Fibroblast of pulmonary artery (primary cell): ENCODE results near the gene ARHGAP15.
A peak's percentile ranks its signal among the peaks of the same experiment; 100 is the strongest.

Source experiments
- DNase-seq: peaks from one replicate; pipeline ENCODE4 v3.0.0-alpha.2; 2010; ENCODE audit warnings: low read depth
- H3K4me3 ChIP-seq: replicated peaks from 2 replicates; pipeline ENCODE4 v1.5.1; 2011; ENCODE audit warnings: low read depth, mild to moderate bottlenecking, control low read depth, low read length, moderate library complexity
- TF ChIP-seq, protein P1 (sequence below): IDR thresholded peaks from 2 replicates; pipeline ENCODE4 v1.5.1; 2011; ENCODE audit warnings: mild to moderate bottlenecking, control low read depth, low read length, inconsistent platforms; ENCODE audit errors: missing control alignments

Gene ARHGAP15

DNA sequence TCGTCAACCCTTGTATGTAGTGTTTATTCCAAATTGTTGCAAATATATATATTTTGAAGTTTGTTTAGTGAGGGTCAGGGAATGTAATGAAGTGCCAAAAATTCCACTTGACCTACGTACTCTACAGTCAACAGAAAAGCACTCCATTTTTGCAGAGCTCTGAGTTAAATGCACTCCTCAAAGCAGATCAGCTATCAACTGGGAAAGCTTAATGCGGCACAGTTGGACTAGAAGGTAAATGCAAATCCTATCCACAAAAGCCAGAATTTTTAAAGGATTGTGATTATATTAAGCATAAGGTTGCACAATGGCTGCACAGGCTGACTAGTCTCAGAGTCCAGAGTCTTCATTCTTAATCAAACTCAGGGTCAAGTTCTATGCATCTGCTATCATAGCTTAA, 577.1 kb downstream of the ARHGAP15 start:
- no peak for DNase-seq
- TF ChIP-seq, protein P1, sequence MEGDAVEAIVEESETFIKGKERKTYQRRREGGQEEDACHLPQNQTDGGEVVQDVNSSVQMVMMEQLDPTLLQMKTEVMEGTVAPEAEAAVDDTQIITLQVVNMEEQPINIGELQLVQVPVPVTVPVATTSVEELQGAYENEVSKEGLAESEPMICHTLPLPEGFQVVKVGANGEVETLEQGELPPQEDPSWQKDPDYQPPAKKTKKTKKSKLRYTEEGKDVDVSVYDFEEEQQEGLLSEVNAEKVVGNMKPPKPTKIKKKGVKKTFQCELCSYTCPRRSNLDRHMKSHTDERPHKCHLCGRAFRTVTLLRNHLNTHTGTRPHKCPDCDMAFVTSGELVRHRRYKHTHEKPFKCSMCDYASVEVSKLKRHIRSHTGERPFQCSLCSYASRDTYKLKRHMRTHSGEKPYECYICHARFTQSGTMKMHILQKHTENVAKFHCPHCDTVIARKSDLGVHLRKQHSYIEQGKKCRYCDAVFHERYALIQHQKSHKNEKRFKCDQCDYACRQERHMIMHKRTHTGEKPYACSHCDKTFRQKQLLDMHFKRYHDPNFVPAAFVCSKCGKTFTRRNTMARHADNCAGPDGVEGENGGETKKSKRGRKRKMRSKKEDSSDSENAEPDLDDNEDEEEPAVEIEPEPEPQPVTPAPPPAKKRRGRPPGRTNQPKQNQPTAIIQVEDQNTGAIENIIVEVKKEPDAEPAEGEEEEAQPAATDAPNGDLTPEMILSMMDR, result no peak
- H3K4me3 ChIP-seq, result no peak overlapping the region

DNA sequence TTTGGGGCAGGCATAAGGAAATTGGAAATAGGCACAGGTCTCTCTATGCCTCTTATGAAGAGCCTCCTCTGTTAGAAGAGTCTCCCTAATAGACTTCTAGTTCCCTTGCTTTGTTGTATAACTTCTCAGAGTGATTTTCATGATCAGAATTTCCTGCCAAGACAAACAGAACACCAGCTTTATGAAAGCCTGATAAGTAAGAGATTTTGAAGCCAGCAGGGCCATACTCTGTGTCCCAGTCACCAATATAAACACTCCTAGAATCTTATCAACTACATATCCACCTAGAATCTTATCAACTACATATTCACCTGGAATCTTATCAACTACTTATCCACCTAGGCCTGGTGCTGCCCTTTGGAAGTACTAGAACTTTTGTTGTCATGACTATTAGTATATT, 579.5 kb downstream of the ARHGAP15 start:
- no peak for DNase-seq
- H3K4me3 ChIP-seq, result no peak overlapping the region
- TF ChIP-seq, protein P1, result no peak

GRCh38 chr2:143710196-143710595, 581.0 kb downstream of the ARHGAP15 start:
- H3K4me3 ChIP-seq, result no peak overlapping the region
- no peak for DNase-seq
- TF ChIP-seq, protein P1, result no peak

GRCh38 chr2:143710879-143711278, 581.7 kb downstream of the ARHGAP15 start:
- no peak for DNase-seq

GRCh38 chr2:143716522-143716921, 587.3 kb downstream of the ARHGAP15 start:
- TF ChIP-seq, protein P1, result no peak
- DNase-seq, result peak; percentile 19
- no peak overlapping the region for H3K4me3 ChIP-seq

More at GRCh38 chr2:143710879-143711278, 581.7 kb downstream of the ARHGAP15 start:
- H3K4me3 ChIP-seq, result no peak overlapping the region
- TF ChIP-seq, protein P1, result no peak

DNA sequence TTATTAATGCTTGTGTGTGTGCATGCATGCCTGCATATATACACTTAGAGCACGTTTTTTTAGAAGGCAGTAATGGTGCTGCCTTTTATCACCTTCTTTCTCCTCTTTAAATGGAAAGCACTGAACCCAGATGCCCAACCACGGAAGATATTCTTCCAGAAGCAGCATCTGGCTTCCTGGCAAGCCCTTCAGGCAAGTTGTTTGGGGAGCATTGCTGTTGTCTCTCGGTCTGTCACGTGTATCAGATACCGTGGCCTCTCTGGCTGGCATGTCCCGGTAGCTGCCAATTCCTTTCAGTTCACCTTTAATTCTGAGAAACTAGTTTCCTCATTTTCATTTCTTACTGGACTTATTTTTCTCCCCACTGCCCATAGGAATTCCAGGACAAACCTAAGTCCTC, 587.8 kb downstream of the ARHGAP15 start:
- H3K4me3 ChIP-seq, result peak overlapping the region; percentile 22
- peak; percentile 11 for DNase-seq
- TF ChIP-seq, protein P1, result no peak

- H3K4me3 ChIP-seq, result peak overlapping the region; percentile 22
- TF ChIP-seq, protein P1, result no peak
- DNase-seq, result peak; percentile 49
These were observed 588.4 kb downstream of the ARHGAP15 start for GRCh38 chr2:143717536-143718168.
